Measurements from ENCODE around the gene MYL3.

DNA sequence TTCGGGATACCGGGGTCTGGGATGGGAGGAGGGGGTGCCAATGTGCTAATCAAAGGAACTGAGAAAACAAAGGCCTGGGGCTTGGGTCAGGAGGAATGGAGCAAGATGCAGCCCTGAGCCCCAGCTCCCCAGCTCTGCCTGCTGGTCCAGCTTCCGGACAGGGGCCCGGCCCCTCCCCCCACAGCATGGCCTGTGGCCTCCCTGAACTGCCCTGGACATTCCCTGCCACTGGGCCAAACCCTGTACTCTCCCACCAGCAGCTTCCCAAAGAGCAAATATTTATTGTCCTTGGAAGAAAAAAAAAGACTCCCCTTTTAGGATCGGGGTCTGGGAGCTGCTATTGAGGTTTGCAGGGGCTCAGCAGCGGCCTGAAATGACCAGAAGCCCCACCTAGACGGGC, 5.7 kb upstream of the MYL3 start:
- TF ChIP-seq, protein P1, sequence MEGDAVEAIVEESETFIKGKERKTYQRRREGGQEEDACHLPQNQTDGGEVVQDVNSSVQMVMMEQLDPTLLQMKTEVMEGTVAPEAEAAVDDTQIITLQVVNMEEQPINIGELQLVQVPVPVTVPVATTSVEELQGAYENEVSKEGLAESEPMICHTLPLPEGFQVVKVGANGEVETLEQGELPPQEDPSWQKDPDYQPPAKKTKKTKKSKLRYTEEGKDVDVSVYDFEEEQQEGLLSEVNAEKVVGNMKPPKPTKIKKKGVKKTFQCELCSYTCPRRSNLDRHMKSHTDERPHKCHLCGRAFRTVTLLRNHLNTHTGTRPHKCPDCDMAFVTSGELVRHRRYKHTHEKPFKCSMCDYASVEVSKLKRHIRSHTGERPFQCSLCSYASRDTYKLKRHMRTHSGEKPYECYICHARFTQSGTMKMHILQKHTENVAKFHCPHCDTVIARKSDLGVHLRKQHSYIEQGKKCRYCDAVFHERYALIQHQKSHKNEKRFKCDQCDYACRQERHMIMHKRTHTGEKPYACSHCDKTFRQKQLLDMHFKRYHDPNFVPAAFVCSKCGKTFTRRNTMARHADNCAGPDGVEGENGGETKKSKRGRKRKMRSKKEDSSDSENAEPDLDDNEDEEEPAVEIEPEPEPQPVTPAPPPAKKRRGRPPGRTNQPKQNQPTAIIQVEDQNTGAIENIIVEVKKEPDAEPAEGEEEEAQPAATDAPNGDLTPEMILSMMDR (IDR thresholded peaks at IDR 0.05), result no peak
- no peak for TF ChIP-seq POLR2A (IDR thresholded peaks at IDR 0.05)
